GM12878 (cell line): ENCODE measurements around the gene ICE1. TPM values are rescaled to one million over a fixed set of nuclear protein-coding genes. Genes with fewer than 3 reads are reported as not detected.

Source experiments
- ATAC-seq: fragments of 200-7000 bp; cut with Tn5 transposase; 3 replicates; pipeline ENCODE4 v1.9.1; 2020; ENCODE audit warnings: mild to moderate bottlenecking, moderate library complexity
- BruUV-seq: library from RNA; stranded (reverse); fragments of 400-500 nt; replicated peaks from 2 replicates; lab custom pipeline; 2021; lab: Mats Ljungman, UMichigan
- CTCF ChIA-PET: fragments of 300-600 bp; sonication (Branson Sonifier 250); formaldehyde crosslinking; extraction: SDS; loops from one replicate; lab custom pipeline; 2021; ENCODE audit warnings: inconsistent platforms; lab: Yijun Ruan, JAX
- POLR2A ChIA-PET: fragments of 350-600 bp; formaldehyde crosslinking; extraction: SDS; loops from one replicate; lab custom pipeline; 2021; ENCODE audit warnings: inconsistent platforms; lab: Charles Lee
- RAD21 ChIA-PET: fragments of 300-600 bp; sonication (Branson Sonifier 250); formaldehyde crosslinking; loops from one replicate; lab custom pipeline; 2023; ENCODE audit warnings: antibody characterized with exemption; ENCODE audit not compliant: unreplicated experiment; lab: Charles Lee
- SMC1A ChIA-PET: fragments of 300-600 bp; sonication (Branson Sonifier 250); formaldehyde crosslinking; loops from one replicate; lab custom pipeline; 2023; ENCODE audit not compliant: unreplicated experiment, uncharacterized antibody; lab: Charles Lee
- DNase-seq: peaks from one replicate; pipeline ENCODE4 v3.0.0-alpha.2; 2011; ENCODE audit warnings: low read depth, low spot score
- FAIRE-seq: peaks from 3 replicates; lab custom pipeline; 2011; peaks lifted over from hg19 to GRCh38; lab: Jason Lieb, UNC
- H2AFZ ChIP-seq: 2 replicates; pipeline ENCODE4 v1.6.0; 2011; ENCODE audit warnings: low read depth, low read length, control low read depth; ENCODE audit not compliant: control insufficient read depth
- H3K27ac ChIP-seq: 2 replicates; pipeline ENCODE4 v1.5.1; 2011; ENCODE audit warnings: control low read depth; ENCODE audit not compliant: control insufficient read depth, insufficient read depth
- H3K27me3 ChIP-seq, 2 experiments: replicated peaks in 1 of 2; 2 replicates each; pipeline versions ENCODE4 v1.6.0 to v1.6.1; 2011; ENCODE audit warnings: low read length in 1 of 2; ENCODE audit not compliant: control insufficient read depth in 2 of 2, insufficient read depth in 2 of 2
- H3K36me3 ChIP-seq, 2 experiments: 2 replicates each; pipeline ENCODE4 v1.5.1; 2011; ENCODE audit warnings: low read length in 1 of 2; ENCODE audit not compliant: control insufficient read depth in 2 of 2, insufficient read depth in 2 of 2
- H3K4me1 ChIP-seq: 2 replicates; pipeline ENCODE4 v1.6.1; 2011; ENCODE audit warnings: mild to moderate bottlenecking, low read length, moderate library complexity, mixed read lengths; ENCODE audit not compliant: control insufficient read depth, insufficient read depth
- H3K4me2 ChIP-seq: 2 replicates; pipeline ENCODE4 v1.6.0; 2011; ENCODE audit warnings: control low read depth; ENCODE audit not compliant: control insufficient read depth, insufficient read depth
- H3K4me3 ChIP-seq: fragments of 200-600 bp; sonication (generic); 2 replicates; pipeline ENCODE4 v1.5.1; 2016
- H3K79me2 ChIP-seq: 2 replicates; pipeline ENCODE4 v1.6.0; 2011; ENCODE audit warnings: low read length; ENCODE audit not compliant: control insufficient read depth, insufficient read depth
- H3K9ac ChIP-seq: 2 replicates; pipeline ENCODE4 v1.8.0; 2011; ENCODE audit warnings: low read length, control low read depth, mixed read lengths; ENCODE audit not compliant: control insufficient read depth, insufficient read depth
- H3K9me3 ChIP-seq: replicated peaks from 3 replicates; pipeline ENCODE4 v1.5.1; 2011; ENCODE audit warnings: mild to moderate bottlenecking, low read length; ENCODE audit not compliant: control insufficient read depth, insufficient read depth
- H4K20me1 ChIP-seq: 2 replicates; pipeline ENCODE4 v1.6.0; 2011; ENCODE audit not compliant: control insufficient read depth, insufficient read depth
- CBX3 ChIP-seq: fragments of 200-600 bp; sonication (generic); IDR thresholded peaks from 2 replicates; pipeline ENCODE4 v1.6.1; 2016; ENCODE audit warnings: low read depth, borderline replicate concordance
- CTCF ChIP-seq, 3 experiments: IDR thresholded peaks in 2 of 3; conservative IDR thresholded peaks in 1 of 3; 2 replicates each; pipeline ENCODE4 v1.5.1; 2011; ENCODE audit warnings: low read depth in 3 of 3, low read length in 3 of 3, mild to moderate bottlenecking in 3 of 3, control low read depth in 2 of 3, moderate library complexity in 2 of 3, inconsistent platforms in 1 of 3, mixed read lengths in 1 of 3; ENCODE audit not compliant: control insufficient read depth in 2 of 3, insufficient read depth in 1 of 3; ENCODE audit errors: extremely low read depth in 1 of 3
- GATAD2B ChIP-seq: fragments of 450-650 bp; conservative IDR thresholded peaks from 2 replicates; pipeline ENCODE4 v1.6.1; 2017; ENCODE audit warnings: low read depth, mild to moderate bottlenecking, moderate library complexity
- HDGF ChIP-seq: fragments of 450-650 bp; IDR thresholded peaks from 2 replicates; pipeline ENCODE4 v1.6.1; 2016; ENCODE audit warnings: antibody characterized with exemption
- IKZF1 ChIP-seq: fragments of 450-650 bp; conservative IDR thresholded peaks from 2 replicates; pipeline ENCODE4 v1.6.1; 2017; ENCODE audit warnings: antibody characterized with exemption, mild to moderate bottlenecking
- IRF5 ChIP-seq: fragments of 450-650 bp; IDR thresholded peaks from 2 replicates; pipeline ENCODE4 v1.6.1; 2017; ENCODE audit warnings: borderline replicate concordance
- JUND ChIP-seq: IDR thresholded peaks from 2 replicates; pipeline ENCODE4 v1.6.1; 2012; ENCODE audit warnings: low read depth, mild to moderate bottlenecking, low read length, improper control_type of control experiment, moderate library complexity
- KAT2A ChIP-seq: conservative IDR thresholded peaks from 2 replicates; pipeline ENCODE4 v1.6.1; 2011; ENCODE audit warnings: low read depth, low read length; ENCODE audit not compliant: control insufficient read depth
- LARP7 ChIP-seq: fragments of 450-650 bp; IDR thresholded peaks from 2 replicates; pipeline ENCODE4 v1.6.1; 2017; ENCODE audit warnings: mild to moderate bottlenecking
- POLR2AphosphoS5 ChIP-seq: IDR thresholded peaks from 2 replicates; pipeline ENCODE4 v1.6.1; 2011; ENCODE audit warnings: mild to moderate bottlenecking, low read length, inconsistent platforms
- RB1 ChIP-seq: fragments of 450-650 bp; formaldehyde crosslinking; IDR thresholded peaks from 2 replicates; pipeline ENCODE4 v1.6.1; 2017; ENCODE audit warnings: mild to moderate bottlenecking, borderline replicate concordance
- STAT1 ChIP-seq: fragments of 450-650 bp; conservative IDR thresholded peaks from 2 replicates; pipeline ENCODE4 v1.6.1; 2014; ENCODE audit warnings: antibody characterized with exemption, mild to moderate bottlenecking
- TARDBP ChIP-seq: IDR thresholded peaks from 2 replicates; pipeline ENCODE4 v1.6.1; 2016; ENCODE audit warnings: borderline replicate concordance
- WGBS: methylation state at CpG from one replicate; pipeline ENCODE4 v1.1.6; 2016; ENCODE audit warnings: low lambda C conversion rate; ENCODE audit not compliant: insufficient replicate concordance, insufficient coverage; ENCODE audit errors: missing lambda C conversion rate; 5-methylcytosine and 5-hydroxymethylcytosine counted together
- in situ Hi-C: fragments of 300-500 bp; cut with MboI; formaldehyde crosslinking; loops from 9 replicates; pipeline ENCODE4 v1.14.3; 2018; ENCODE audit warnings: mixed read lengths
- intact Hi-C: fragments of 100-400 bp; cut with micrococcal nuclease; formaldehyde crosslinking; loops from one replicate; pipeline ENCODE4 v1.14.2; 2022; ENCODE audit not compliant: unreplicated experiment
- polyA plus RNA-seq, 11 experiments: library from polyadenylated mRNA; depleted of rRNA in 4 of 11; unstranded in 6 of 11; stranded (reverse) in 5 of 11; fragments of >200 nt; fragmentation: Nextera tagmentation in 4 of 11; fragmentation: Illumina TruSeq in 1 of 11; extraction: Ambion mirVana in 4 of 11; extraction: Trizol in 1 of 11; gene quantifications; 1 replicate in 1 of 11; 2 replicates in 10 of 11; pipeline versions ENCODE4 v1.2.1 to v1.2.3, GENCODE V29; 2011 to 2016; ENCODE audit warnings: inconsistent platforms in 2 of 11, missing spikeins in 2 of 11, low read depth in 1 of 11
- total RNA-seq, 4 experiments: library from RNA; depleted of rRNA in 3 of 4; stranded (reverse); fragments of >200 nt in 3 of 4; fragmentation: Illumina TruSeq in 1 of 4; extraction: Trizol in 1 of 4; gene quantifications; 2 replicates each; pipeline versions ENCODE4 v1.2.1 to v1.2.3, GENCODE V29; 2013 to 2021

ICE1 gene
- total and polyA plus RNA-seq, 10 of the 15 experiments (the other 5 are each of a cell fraction or from before 2014, with no cell fraction given): 3.8 to 31.4 (median 18.9) TPM

GRCh38 chr5:5486122-5486521 is 63.6 kb downstream of the ICE1 start:
- Histone ChIP-seq H3K4me2 (no peak overlapping the region), H2AFZ (no peak overlapping the region), H3K4me1 (no peaks in the 10 kb centered on the region), H3K9ac (no peak overlapping the region), H4K20me1 (no peaks in the 10 kb centered on the region), H3K27ac (no peak overlapping the region), H3K27me3 (no peaks in the 10 kb centered on the region), H3K79me2 (no peaks in the 10 kb centered on the region), H3K9me3 (no peaks in the 10 kb centered on the region), H3K36me3 (peaks cover 2 to 7% of the 10 kb centered on the region in 2 experiments; a peak in 3 of 4 replicates), H3K4me3 (no peak overlapping the region)
- RAD21 ChIA-PET: no interaction called here
- no peak for TF ChIP-seq STAT1
- TF ChIP-seq JUND: 0 out of 2 replicates have a peak, but pooled peaks have one; percentile 7
- SMC1A ChIA-PET: no interaction called here
- FAIRE-seq: no peak
- CTCF ChIA-PET: no interaction called here
- intact Hi-C loops (no loop called here), in situ Hi-C loops (loop anchor here (5.0 to 25.0 kb wide), 3 partner anchors 391 to 1259 kb away; no protein-coding TSS in a partner anchor)
- 100% methylated on average over 3 of the region's 3 CpGs for WGBS
- ATAC-seq: no peak
- POLR2A ChIA-PET: no interaction called here
- DNase-seq: no peak
- BruUV-seq: no TSS peak

GRCh38 chr5:5487585-5488360 is 65.3 kb downstream of the ICE1 start:
- Histone ChIP-seq H3K9ac (no peak overlapping the region), H3K4me2 (no peak overlapping the region), H3K79me2 (no peaks in the 10 kb centered on the region), H3K27ac (no peak overlapping the region), H2AFZ (no peak overlapping the region), H3K4me3 (no peak overlapping the region), H4K20me1 (no peaks in the 10 kb centered on the region), H3K9me3 (no peaks in the 10 kb centered on the region), H3K27me3 (no peaks in the 10 kb centered on the region), H3K4me1 (no peaks in the 10 kb centered on the region), H3K36me3 (peaks cover 2 to 7% of the 10 kb centered on the region in 2 experiments; a peak in 3 of 4 replicates)
- ChIA-PET POLR2A (no interaction called here), RAD21 (interaction anchor here (1.2 kb wide), 1 partner anchor 9 kb away, joined by 3 read pairs; no protein-coding TSS in a partner anchor), SMC1A (interaction anchor here (1.6 kb wide), 1 partner anchor 14 kb away, joined by 4 read pairs; no protein-coding TSS in a partner anchor), CTCF (interaction anchor here (0.6 to 1.3 kb wide), 4 partner anchors 9 to 393 kb away, joined by 3 to 4 read pairs (median 3); no protein-coding TSS in a partner anchor)
- 65% methylated on average over 3 of the region's 3 CpGs for WGBS
- FAIRE-seq (no peak), DNase-seq (no peak), ATAC-seq (no peak)
- in situ Hi-C loops (loop anchor here (5.0 to 25.0 kb wide), 3 partner anchors 390 to 1257 kb away; no protein-coding TSS in a partner anchor), intact Hi-C loops (no loop called here)
- BruUV-seq: no TSS peak
- TF ChIP-seq POLR2AphosphoS5 (no peak), IRF5 (no peak), RB1 (no peak), KAT2A (no peak), LARP7 (no peak), IKZF1 (no peak), GATAD2B (no peak), HDGF (no peak), TARDBP (no peak), CTCF (IDR thresholded peaks at IDR 0.05 in 2 of 3, conservative IDR thresholded peaks at IDR 0.05 in 1 of 3; ENCODE audit: control insufficient read depth in 2 of 3, extremely low read depth in 1 of 3, insufficient read depth in 1 of 3, low read depth in 3 of 3, low read length in 3 of 3) (no peak), CBX3 (no peak)
